Activated CD4-positive, alpha-beta T cell treated with anti-CD3 and anti-CD28 coated beads, Interleukin-2, amount 50 U/mL, for 16 hours (primary cell): ENCODE results near the gene EEF2K.
"Not testable (repeated sequence)": the region's sequence is repeated elsewhere in the genome, so short reads cannot be mapped to it uniquely, and the experiment has no call there.

ENCODE experiments used
- DNase-seq: peaks from one replicate; pipeline ENCODE4 v3.0.0-alpha.2; 2020

Gene EEF2K

GRCh38 chr16:22213236-22213635 is 7.2 kb downstream of the EEF2K start:
- no peak for DNase-seq

- no peak for DNase-seq
Observed at GRCh38 chr16:22213801-22214200, 7.7 kb downstream of the EEF2K start.

GRCh38 chr16:22214402-22214801 is 8.3 kb downstream of the EEF2K start:
- DNase-seq: no peak

- DNase-seq: no peak
Observed at GRCh38 chr16:22214889-22215288, 8.8 kb downstream of the EEF2K start.

GRCh38 chr16:22216191-22216831 is 10.2 kb downstream of the EEF2K start:
- no peak for DNase-seq

GRCh38 chr16:22216832-22217225 is 10.8 kb downstream of the EEF2K start:
- not testable (repeated sequence) for DNase-seq

- DNase-seq: peak; percentile 41
Observed at GRCh38 chr16:22217890-22218730, 12.0 kb downstream of the EEF2K start.

- no peak for DNase-seq
Observed at GRCh38 chr16:22219389-22220068, 13.5 kb downstream of the EEF2K start.

DNA sequence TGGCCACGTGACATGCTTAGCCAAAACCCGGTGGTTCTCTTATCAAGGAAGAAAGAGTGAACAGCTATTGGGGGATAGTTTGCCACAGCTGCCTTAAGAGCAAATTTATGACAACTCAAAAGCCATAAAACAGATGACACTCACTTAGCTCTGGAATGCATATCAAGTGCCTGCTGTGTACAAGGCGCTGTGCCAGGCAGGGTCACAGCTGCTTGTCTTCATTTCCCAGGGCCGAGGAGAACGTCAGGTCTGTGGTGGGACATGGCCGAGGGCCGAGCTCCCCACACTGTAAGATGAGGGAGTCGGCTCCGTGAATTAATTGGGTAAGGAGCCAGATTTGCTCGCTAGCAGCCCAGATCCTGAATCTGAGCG is 14.0 kb downstream of the EEF2K start:
- no peak for DNase-seq

GRCh38 chr16:22220714-22221113 is 14.6 kb downstream of the EEF2K start:
- DNase-seq: no peak

- no peak for DNase-seq
Observed at GRCh38 chr16:22222006-22222405, 15.9 kb downstream of the EEF2K start.

GRCh38 chr16:22222998-22223397 is 16.9 kb downstream of the EEF2K start:
- DNase-seq: no peak

DNA sequence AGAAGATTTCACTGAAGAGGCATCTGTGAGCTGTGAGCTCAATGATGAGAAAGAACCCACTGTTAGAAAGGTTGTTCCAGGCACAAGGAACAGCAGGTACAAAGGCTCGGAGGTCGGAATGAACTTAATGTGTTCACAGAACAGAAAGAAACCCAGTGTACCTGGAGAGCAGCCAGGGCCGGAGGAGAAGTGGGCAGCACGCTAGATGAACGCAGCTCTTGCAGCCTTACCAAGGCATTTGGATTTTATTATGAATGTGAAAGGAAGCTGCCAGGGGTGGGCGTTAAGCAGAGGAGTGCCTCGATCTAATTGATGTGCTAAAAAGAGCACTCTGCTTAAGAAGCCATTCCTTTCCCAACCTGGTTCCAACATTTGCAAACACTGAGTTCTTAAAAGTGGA is 19.0 kb downstream of the EEF2K start:
- DNase-seq: no peak

DNA sequence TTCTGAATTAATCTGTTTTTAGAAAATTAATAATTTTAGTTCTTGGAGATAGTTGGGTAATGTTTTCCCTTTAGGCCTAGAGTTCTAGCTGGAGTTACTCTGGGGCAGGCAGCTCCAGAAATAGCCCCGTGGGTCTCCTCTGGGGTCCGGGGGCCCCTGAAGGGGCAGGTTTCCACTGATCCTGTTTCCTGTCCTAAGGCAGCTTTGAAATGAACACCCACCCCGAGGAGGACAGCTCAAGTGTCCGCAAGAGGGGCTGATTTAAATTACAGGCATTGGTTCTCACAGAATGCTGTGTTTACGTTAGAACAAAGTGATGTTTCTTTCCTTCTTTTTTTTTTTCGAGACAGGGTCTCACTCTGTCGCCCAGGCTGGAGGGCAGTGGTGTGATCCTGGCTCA is 23.8 kb downstream of the EEF2K start:
- no peak for DNase-seq

GRCh38 chr16:22232277-22233036 is 26.4 kb downstream of the EEF2K start:
- peak; percentile 82 for DNase-seq

DNA sequence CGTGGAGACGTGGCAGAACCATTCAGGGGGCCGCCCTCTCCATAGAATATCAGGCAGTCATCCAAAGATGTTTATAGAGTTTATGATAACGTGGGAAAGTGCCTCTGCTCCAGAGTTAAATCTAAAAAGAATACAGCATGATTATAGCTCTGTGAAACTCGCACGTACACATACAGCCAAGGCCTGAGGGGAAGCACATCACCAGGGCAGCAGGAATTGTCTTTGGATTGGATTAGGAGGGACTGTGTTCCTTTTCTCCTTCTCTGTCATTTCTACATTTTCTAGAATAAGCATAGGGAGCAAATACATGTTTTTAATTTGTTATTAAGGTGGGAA is 26.9 kb downstream of the EEF2K start:
- DNase-seq: no peak

DNA sequence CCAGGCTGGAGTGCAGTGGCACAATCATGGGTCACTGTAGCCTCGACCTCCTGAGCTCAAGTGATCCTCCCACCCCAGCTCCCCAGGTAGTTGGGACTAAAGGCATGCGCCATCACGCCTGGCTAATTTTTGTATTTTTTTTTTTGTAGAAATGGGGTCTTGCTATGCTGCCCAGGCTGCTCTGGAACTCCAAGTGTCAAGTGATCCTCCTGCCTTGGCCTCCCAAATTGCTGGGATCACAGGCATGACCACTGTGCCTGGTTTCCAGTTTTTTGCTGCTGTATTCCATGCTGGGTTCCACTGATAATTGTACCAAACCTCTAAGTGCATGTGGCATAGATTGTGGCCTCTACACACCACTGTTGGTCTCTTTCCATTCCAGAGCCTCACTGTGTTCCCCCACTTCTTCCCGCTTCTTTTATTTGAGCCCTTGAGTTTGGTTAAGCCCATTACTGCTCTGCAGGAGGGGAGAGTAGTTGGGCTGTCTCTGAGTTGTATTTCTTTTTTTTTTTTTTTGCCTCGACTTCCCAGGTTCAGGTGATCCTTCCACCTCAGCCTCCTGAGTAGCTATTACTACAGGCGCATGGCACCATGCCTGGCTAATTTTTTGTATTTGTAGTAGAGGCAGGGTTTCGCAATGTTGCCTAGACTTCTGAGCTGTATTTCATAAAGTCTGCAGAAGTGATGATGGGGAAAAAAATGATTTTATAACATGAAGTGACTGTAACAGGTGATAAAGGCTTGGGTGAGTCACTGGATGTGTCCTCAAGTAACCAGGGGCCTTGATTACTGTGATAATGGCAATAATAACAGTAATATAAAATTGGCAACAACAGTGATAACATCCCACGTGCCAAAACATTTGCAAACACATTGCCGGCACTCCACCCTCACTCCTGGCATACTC is 30.0 kb downstream of the EEF2K start:
- no peak for DNase-seq

GRCh38 chr16:22239131-22239805 is 33.2 kb downstream of the EEF2K start:
- DNase-seq: no peak

DNA sequence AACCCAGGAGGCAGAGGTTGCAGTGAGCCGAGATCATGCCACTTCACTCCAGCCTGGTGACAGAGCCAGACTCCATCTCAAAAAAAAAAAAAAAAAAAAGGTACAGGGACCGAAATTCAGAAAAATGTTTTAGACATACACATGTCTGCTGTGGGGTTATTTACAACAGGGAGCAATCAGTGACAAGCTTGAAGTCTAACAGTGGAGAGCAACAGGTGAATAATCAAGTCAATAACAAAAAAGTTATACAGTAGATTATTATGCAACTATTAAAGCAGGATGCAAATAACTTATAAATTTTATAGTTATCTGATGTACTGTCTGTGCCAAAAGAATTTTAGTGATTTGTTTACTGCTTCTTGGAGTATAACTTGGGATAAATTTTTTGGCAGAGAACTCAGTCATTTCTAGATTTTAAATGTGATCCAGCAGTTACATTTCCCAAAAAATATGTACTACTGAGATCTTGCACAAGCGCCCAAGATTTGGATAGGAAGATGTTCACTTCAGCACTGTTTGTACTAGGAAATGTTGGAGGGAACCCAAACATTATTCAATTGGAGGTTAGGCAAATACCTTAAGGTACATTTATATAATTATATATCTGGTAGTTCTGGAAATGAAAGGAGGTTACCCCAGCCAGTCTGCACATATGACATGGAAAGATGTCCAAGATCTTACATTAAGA is 34.1 kb downstream of the EEF2K start:
- DNase-seq: no peak

DNA sequence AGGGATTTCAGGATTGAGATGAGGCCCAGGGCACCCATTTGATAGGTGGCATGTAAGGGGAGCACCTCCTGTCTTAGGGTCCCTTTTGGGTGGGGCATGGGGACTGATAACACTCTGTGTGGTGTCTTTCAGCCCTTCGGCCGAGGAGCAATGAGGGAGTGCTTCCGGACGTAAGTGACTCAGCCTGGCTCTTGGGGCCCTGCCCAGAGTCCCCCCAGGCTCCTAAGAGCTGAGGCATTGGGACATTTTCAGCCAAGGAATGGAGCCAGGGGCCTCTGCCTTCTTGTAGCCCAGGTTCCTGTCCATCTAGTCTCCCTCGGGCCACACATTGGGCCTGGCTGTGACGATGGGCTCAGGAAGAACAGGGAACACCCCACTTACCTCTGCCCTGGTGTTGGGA is 44.4 kb downstream of the EEF2K start:
- DNase-seq: no peak

DNA sequence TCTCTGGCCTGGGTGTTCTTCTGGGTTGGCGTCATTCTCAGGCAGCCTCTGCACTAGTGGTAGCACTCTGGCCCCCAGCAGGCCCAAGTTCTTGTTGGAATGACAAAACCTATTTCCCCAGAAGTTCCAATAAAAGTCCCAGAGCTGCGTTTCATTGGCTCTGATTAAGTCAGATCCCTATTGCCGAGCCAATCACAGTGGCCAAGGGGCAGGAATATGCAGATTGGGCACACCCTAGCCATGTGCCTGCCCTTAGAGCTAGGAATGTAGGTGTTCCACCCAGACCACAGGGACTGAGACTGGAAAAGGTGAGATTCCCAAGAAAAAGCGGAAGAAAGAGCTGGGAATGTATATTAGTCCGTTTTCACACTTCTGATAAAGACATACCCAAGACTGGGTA is 46.2 kb downstream of the EEF2K start:
- DNase-seq: no peak
